MM.1S (cell line): ENCODE measurements around the gene UNK.
"Not testable (repeated sequence)": the region's sequence is repeated elsewhere in the genome, so short reads cannot be mapped to it uniquely, and the experiment has no call there.

Experiments
- EZH2 ChIP-seq: fragments of 300-600 bp; sonication (generic); optimal IDR thresholded peaks from 2 replicates; pipeline ENCODE3; 2017; ENCODE audit warnings: low read depth, mild to moderate bottlenecking, antibody characterized with exemption, low read length, mixed read lengths
- EZH2phosphoT487 ChIP-seq: fragments of 300-600 bp; sonication (generic); IDR thresholded peaks from 2 replicates; pipeline ENCODE4 v1.6.1; 2018; ENCODE audit warnings: antibody characterized with exemption, low read length
- TF ChIP-seq, protein P1 (sequence below): fragments of 300-600 bp; sonication (generic); IDR thresholded peaks from 2 replicates; pipeline ENCODE4 v1.5.1; 2016; ENCODE audit warnings: antibody characterized with exemption, low read length, mixed read lengths

DNA sequence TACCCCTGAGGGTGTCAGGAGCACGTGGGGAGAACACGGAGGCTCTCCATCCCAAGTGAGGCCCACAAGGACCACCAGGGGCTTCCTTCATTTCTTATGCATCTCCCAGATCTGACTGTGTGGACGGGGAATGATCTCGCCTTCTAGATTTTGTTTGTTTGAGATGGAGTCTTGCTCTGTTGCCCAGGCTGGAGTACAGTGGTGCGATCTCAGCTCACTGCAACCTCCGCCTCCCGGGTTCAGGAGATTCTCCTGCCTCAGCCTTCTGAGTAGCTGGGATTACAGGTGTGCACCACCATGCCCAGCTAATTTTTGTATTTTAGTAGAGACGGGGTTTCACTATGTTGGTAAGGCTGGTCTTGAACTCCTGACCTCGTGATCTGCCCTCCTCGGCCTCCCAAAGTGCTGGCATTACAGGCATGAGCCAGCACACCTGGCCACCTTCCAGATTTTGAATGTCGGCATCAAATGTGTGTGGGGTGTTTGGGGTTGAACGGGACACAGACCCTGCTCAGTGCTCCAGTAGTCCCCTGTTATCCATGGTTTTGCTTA, 84.2 kb downstream of the UNK start:
- TF ChIP-seq, protein P1, sequence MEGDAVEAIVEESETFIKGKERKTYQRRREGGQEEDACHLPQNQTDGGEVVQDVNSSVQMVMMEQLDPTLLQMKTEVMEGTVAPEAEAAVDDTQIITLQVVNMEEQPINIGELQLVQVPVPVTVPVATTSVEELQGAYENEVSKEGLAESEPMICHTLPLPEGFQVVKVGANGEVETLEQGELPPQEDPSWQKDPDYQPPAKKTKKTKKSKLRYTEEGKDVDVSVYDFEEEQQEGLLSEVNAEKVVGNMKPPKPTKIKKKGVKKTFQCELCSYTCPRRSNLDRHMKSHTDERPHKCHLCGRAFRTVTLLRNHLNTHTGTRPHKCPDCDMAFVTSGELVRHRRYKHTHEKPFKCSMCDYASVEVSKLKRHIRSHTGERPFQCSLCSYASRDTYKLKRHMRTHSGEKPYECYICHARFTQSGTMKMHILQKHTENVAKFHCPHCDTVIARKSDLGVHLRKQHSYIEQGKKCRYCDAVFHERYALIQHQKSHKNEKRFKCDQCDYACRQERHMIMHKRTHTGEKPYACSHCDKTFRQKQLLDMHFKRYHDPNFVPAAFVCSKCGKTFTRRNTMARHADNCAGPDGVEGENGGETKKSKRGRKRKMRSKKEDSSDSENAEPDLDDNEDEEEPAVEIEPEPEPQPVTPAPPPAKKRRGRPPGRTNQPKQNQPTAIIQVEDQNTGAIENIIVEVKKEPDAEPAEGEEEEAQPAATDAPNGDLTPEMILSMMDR, result not testable (repeated sequence)
- not testable (repeated sequence) for TF ChIP-seq EZH2phosphoT487, EZH2
